NCI-H2081 (cell line): ENCODE measurements around the gene DOCK4.

Source experiments
- DNase-seq, 2 experiments: peaks; one replicate each; lab custom pipeline; 2025; lab: John Stamatoyannopoulos, UW

DOCK4 gene

GRCh38 chr7:112053737-112054069, 152.5 kb downstream of the DOCK4 start:
- DNase-seq = no peak

GRCh38 chr7:112052993-112053736, 153.0 kb downstream of the DOCK4 start:
- DNase-seq = no peak

- DNase-seq = no peak
Observed at GRCh38 chr7:112052498-112052897, 153.7 kb downstream of the DOCK4 start.

GRCh38 chr7:112050250-112050881, 155.8 kb downstream of the DOCK4 start:
- DNase-seq = no peak

- DNase-seq = no peak
Observed at GRCh38 chr7:112049555-112050249, 156.5 kb downstream of the DOCK4 start.

- no peak for DNase-seq
Observed at GRCh38 chr7:112047421-112047820, 158.8 kb downstream of the DOCK4 start.

GRCh38 chr7:112045222-112045621, 161.0 kb downstream of the DOCK4 start:
- no peak for DNase-seq

GRCh38 chr7:112042631-112043030, 163.6 kb downstream of the DOCK4 start:
- no peak for DNase-seq

- DNase-seq = no peak
Observed at GRCh38 chr7:112038353-112038752, 167.8 kb downstream of the DOCK4 start.

- no peak for DNase-seq
Observed at GRCh38 chr7:112036071-112036470, 170.1 kb downstream of the DOCK4 start.

- no peak for DNase-seq
Observed at GRCh38 chr7:112031689-112032088, 174.5 kb downstream of the DOCK4 start.

GRCh38 chr7:112025556-112025955, 180.6 kb downstream of the DOCK4 start:
- DNase-seq = no peak

- DNase-seq = no peak
Observed at GRCh38 chr7:112023786-112024185, 182.4 kb downstream of the DOCK4 start.

- DNase-seq = no peak
Observed at GRCh38 chr7:112023282-112023681, 182.9 kb downstream of the DOCK4 start.

- DNase-seq = no peak
Observed at GRCh38 chr7:112022128-112022527, 184.1 kb downstream of the DOCK4 start.

- DNase-seq = no peak
Observed at GRCh38 chr7:112021379-112022044, 184.7 kb downstream of the DOCK4 start.

GRCh38 chr7:112020800-112021199, 185.4 kb downstream of the DOCK4 start:
- no peak for DNase-seq

- no peak for DNase-seq
Observed at GRCh38 chr7:112019932-112020331, 186.3 kb downstream of the DOCK4 start.

- DNase-seq = no peak
Observed at GRCh38 chr7:112018305-112019030, 187.7 kb downstream of the DOCK4 start.

- no peak for DNase-seq
Observed at GRCh38 chr7:112015146-112015545, 191.1 kb downstream of the DOCK4 start.

GRCh38 chr7:112014347-112014746, 191.9 kb downstream of the DOCK4 start:
- no peak for DNase-seq

GRCh38 chr7:112013274-112013673, 192.9 kb downstream of the DOCK4 start:
- no peak for DNase-seq
